ENCODE measurements around the gene HMX3.

HMX3 gene

DNA sequence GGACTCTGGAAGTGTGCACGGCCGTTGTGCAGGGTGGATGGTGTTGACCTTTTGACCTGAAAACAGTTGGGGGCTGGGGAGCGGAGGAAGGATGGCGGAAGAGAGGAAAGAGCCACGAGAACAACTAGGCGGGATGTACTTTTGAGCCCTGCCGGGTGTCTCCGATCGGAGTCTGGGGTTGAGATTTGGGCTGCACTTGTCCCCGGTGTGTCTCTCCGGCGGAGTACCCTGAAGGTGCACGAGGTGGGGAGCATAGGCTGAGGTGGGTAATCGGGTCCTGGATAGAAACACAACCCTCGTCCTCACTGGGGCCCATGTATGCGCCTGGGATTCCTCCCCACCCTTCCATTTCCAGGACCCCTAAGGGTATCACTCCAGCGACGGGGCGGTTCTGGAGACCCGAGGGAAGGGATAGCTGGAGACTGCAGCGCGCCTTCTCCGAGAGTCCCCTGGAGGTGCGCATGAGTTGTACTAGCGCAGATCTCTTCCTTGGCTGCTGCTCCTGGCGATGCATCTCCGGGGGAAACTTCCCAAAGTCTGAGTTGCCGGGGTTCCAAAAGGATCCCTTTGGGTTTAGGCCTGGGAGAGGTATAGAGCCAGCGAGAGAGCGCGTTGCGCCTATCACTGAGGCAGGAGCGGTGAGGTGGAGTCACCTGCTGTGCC, 7.5 kb downstream of the HMX3 start:
- peaks cover 0 to 12% of the 10 kb centered on the region in 2 experiments for H3K4me1 ChIP-seq (ENCODE audit: control insufficient read depth in 1 of 2, insufficient read depth in 1 of 2, low read depth in 1 of 2, low read length in 1 of 2)
- H3K9me3 ChIP-seq, result no peaks in the 10 kb centered on the region
- H3K27ac ChIP-seq, result no peak overlapping the region
- TF ChIP-seq, protein P1, sequence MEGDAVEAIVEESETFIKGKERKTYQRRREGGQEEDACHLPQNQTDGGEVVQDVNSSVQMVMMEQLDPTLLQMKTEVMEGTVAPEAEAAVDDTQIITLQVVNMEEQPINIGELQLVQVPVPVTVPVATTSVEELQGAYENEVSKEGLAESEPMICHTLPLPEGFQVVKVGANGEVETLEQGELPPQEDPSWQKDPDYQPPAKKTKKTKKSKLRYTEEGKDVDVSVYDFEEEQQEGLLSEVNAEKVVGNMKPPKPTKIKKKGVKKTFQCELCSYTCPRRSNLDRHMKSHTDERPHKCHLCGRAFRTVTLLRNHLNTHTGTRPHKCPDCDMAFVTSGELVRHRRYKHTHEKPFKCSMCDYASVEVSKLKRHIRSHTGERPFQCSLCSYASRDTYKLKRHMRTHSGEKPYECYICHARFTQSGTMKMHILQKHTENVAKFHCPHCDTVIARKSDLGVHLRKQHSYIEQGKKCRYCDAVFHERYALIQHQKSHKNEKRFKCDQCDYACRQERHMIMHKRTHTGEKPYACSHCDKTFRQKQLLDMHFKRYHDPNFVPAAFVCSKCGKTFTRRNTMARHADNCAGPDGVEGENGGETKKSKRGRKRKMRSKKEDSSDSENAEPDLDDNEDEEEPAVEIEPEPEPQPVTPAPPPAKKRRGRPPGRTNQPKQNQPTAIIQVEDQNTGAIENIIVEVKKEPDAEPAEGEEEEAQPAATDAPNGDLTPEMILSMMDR (IDR thresholded peaks at IDR 0.05), result no peak
- no peak overlapping the region for H3K4me3 ChIP-seq (ENCODE audit: low read depth in 1 of 2, low read length in 1 of 2)
- peaks cover 100% of the 10 kb centered on the region for H3K27me3 ChIP-seq
- H3K36me3 ChIP-seq, result no peaks in the 10 kb centered on the region

DNA sequence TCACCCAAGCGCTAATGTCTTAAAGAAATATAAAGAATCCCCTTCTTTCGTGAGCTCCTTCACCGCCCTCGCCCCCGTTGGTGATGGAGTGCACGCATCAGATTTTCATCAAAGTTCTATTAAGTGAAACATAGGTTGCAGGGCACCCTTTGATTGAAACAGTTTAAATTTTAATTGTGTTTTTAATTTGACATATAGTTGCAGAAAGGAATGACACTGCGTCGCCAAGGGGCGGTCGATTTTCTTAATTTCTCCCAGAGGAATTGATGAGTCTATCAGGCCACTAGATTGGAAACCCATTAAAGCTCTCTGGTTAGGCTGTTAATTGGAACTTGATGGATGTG, 8.0 kb downstream of the HMX3 start:
- no peaks in the 10 kb centered on the region for H3K36me3 ChIP-seq
- TF ChIP-seq, protein P1 (IDR thresholded peaks at IDR 0.05), result no peak
- H3K27ac ChIP-seq, result no peak overlapping the region
- peaks cover 0 to 17% of the 10 kb centered on the region in 2 experiments for H3K4me1 ChIP-seq (ENCODE audit: control insufficient read depth in 1 of 2, insufficient read depth in 1 of 2, low read depth in 1 of 2, low read length in 1 of 2)
- no peaks in the 10 kb centered on the region for H3K9me3 ChIP-seq
- H3K4me3 ChIP-seq (ENCODE audit: low read depth in 1 of 2, low read length in 1 of 2), result no peak overlapping the region
- H3K27me3 ChIP-seq, result peaks cover 100% of the 10 kb centered on the region

DNA sequence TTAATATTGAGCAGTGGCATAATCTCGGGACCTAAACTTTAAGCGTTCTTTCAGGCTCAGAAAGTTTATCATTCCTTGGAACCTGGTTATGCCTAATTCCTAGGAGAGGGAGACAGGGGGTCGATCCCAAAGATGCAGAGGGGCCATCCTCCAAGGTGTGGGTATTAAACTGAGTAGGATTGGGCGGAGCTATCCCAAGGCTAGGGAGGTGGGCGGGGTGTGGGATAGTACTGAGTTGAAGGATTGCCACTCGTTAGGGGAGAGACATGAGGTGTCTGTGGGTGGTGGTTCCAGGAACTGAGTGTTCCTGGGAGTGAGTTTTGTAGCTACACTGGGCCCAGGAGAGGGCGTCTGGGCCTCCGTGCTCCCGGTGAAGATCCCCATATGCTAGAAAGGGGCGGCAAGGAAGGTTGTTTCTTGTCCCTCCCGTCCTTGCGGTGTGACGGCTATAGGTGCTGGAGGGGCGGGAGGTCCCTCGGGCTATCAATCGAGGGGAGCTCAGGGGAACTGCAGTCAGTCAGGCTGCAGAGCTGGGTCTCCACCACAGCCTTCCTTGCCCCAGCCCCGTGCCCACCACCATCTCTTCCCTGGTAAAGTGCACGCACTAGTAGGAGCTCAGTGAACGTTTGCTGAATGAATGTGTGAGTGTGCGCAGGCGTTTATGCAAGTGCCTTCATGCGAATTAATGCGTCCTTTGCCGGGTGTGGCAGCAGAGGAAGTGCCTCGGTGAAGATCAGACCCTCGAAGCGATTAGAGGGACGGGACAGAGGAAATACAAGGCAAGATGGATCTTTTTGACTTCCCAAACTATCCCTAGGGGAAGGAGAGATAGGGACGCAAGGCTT, 9.1 kb downstream of the HMX3 start:
- H3K27me3 ChIP-seq, result peaks cover 100% of the 10 kb centered on the region
- no peak overlapping the region for H3K4me3 ChIP-seq (ENCODE audit: low read depth in 1 of 2, low read length in 1 of 2)
- TF ChIP-seq, protein P1 (IDR thresholded peaks at IDR 0.05), result no peak
- no peak overlapping the region for H3K27ac ChIP-seq
- H3K36me3 ChIP-seq, result no peaks in the 10 kb centered on the region
- H3K9me3 ChIP-seq, result no peaks in the 10 kb centered on the region
- peaks cover 9 to 28% of the 10 kb centered on the region in 2 experiments for H3K4me1 ChIP-seq (ENCODE audit: control insufficient read depth in 1 of 2, insufficient read depth in 1 of 2, low read depth in 1 of 2, low read length in 1 of 2)

DNA sequence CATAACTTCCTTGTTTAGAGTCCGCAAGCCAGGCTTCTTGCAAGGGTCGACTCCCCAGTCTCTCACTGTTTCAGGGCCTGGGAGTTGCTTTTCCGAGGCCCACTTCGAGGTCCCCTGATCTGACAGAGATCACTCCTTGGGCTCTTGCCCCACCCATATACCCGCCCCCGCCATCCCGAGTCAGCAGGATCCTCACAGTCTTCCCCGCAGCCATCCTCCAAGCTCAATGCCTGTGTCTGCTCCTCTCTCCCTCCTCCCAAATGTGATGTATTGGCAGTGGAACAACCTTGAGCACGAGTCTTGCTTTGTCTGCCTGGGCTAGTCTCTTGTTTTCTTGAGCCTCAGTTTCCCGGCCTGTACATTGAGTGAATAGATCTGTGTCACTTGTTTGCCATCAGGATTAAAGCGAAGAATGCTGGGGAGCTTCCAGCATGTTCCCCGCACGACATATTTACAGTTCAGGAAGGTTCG, 9.8 kb downstream of the HMX3 start:
- no peaks in the 10 kb centered on the region for H3K36me3 ChIP-seq
- no peaks in the 10 kb centered on the region for H3K9me3 ChIP-seq
- TF ChIP-seq, protein P1 (IDR thresholded peaks at IDR 0.05), result no peak
- H3K4me3 ChIP-seq (ENCODE audit: low read depth in 1 of 2, low read length in 1 of 2), result no peak overlapping the region
- peaks cover 14 to 35% of the 10 kb centered on the region in 2 experiments for H3K4me1 ChIP-seq (ENCODE audit: control insufficient read depth in 1 of 2, insufficient read depth in 1 of 2, low read depth in 1 of 2, low read length in 1 of 2)
- H3K27ac ChIP-seq, result no peak overlapping the region
- H3K27me3 ChIP-seq, result peaks cover 100% of the 10 kb centered on the region

DNA sequence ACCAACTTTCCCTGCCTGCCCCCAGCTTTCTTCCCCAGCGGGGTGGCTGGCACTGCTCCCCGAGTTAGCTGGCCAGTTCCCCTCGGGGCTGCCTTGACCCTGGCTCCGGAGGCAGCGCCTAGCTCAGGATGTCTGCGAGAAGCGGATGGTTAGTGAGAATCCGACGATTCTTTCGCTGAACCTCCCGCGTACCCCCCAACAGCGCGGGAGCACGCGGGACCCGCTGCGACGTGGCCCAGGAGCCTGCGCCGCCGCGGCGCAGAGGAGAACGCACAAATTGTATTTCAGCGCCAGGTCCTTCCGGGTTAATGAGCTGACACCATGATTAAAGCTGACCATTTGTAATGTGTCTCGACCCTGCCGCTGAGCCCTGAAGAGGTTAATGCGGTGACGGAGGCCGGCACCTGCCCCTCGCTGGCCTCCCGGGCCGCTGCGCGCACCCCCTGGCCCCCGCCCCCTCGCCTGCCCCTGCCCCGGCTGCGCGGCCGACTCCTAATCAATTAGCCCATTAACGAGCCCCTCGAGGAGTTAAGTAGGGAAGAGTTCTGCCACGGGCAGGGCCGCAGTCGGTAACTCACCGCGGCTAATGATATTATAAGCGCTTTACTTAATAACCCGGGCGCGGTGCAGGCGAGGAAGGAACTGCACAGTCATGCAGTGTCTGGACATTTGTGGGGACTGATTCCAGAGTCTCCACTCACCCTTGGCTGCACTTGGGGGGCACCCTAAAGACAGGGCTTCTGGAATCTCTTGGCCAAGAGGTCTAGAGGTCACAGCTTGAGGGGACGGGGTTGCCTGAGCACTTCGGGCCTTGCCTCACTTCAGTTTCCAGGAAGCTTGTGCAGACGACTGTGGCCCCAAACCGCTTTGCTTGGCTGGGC, 10.5 kb downstream of the HMX3 start:
- no peaks in the 10 kb centered on the region for H3K36me3 ChIP-seq
- TF ChIP-seq, protein P1 (IDR thresholded peaks at IDR 0.05), result no peak
- H3K9me3 ChIP-seq, result no peaks in the 10 kb centered on the region
- H3K27ac ChIP-seq, result no peak overlapping the region
- peaks cover 21 to 42% of the 10 kb centered on the region in 2 experiments for H3K4me1 ChIP-seq (ENCODE audit: control insufficient read depth in 1 of 2, insufficient read depth in 1 of 2, low read depth in 1 of 2, low read length in 1 of 2)
- H3K4me3 ChIP-seq (ENCODE audit: low read depth in 1 of 2, low read length in 1 of 2), result no peak overlapping the region
- peaks cover 100% of the 10 kb centered on the region for H3K27me3 ChIP-seq

Data from neutrophil (primary cell).